ENCODE results near the gene MORC2.
A peak's percentile ranks its signal among the peaks of the same experiment; 100 is the strongest.

MORC2 gene

DNA sequence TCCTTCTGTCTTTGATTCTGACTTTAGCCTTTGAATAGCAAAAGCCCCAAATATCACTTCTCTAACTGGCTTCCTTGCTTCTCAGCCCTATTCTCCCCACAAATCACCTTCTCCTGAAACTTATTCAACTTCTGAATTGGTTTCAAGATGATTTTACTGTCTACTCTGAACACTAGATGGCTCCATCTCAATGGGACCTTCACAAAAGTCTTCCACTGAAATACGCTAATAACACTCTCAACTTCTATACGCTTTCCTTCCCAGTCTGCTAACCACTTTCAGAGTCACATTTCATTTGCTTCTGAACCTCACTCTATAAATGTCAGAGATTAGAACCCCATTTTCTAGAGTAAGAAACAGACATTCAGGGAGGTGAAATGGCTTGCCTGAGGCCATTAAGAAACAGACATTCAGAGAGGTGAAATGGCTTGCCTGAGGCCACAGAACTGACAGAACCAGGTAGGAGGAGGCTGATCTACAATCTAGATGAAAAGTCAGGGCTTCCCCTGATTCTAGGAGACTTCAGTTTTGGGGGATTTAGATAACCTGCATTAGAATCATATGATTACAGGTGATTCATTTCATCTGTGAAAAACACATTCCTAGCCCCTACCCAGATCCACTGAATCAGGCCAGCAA, 20.6 kb downstream of the MORC2 start:
- no peak for TF ChIP-seq ZC3H10 (CRISPR knock-in tag; IDR thresholded peaks at IDR 0.05)
- TF ChIP-seq, protein P1, sequence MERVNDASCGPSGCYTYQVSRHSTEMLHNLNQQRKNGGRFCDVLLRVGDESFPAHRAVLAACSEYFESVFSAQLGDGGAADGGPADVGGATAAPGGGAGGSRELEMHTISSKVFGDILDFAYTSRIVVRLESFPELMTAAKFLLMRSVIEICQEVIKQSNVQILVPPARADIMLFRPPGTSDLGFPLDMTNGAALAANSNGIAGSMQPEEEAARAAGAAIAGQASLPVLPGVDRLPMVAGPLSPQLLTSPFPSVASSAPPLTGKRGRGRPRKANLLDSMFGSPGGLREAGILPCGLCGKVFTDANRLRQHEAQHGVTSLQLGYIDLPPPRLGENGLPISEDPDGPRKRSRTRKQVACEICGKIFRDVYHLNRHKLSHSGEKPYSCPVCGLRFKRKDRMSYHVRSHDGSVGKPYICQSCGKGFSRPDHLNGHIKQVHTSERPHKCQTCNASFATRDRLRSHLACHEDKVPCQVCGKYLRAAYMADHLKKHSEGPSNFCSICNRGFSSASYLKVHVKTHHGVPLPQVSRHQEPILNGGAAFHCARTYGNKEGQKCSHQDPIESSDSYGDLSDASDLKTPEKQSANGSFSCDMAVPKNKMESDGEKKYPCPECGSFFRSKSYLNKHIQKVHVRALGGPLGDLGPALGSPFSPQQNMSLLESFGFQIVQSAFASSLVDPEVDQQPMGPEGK (CRISPR knock-in tag; IDR thresholded peaks at IDR 0.05; ENCODE audit: borderline replicate concordance) = no peak
- TF ChIP-seq PPARA (CRISPR knock-in tag; IDR thresholded peaks at IDR 0.05; ENCODE audit: borderline replicate concordance) = no peak
- no peak for TF ChIP-seq ZNF70 (CRISPR knock-in tag; IDR thresholded peaks at IDR 0.05)
- TF ChIP-seq ZFP30 (CRISPR knock-in tag; IDR thresholded peaks at IDR 0.05) = no peak
- TF ChIP-seq, protein P2, sequence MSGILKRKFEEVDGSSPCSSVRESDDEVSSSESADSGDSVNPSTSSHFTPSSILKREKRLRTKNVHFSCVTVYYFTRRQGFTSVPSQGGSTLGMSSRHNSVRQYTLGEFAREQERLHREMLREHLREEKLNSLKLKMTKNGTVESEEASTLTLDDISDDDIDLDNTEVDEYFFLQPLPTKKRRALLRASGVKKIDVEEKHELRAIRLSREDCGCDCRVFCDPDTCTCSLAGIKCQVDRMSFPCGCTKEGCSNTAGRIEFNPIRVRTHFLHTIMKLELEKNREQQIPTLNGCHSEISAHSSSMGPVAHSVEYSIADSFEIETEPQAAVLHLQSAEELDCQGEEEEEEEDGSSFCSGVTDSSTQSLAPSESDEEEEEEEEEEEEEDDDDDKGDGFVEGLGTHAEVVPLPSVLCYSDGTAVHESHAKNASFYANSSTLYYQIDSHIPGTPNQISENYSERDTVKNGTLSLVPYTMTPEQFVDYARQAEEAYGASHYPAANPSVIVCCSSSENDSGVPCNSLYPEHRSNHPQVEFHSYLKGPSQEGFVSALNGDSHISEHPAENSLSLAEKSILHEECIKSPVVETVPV (CRISPR knock-in tag; IDR thresholded peaks at IDR 0.05) = no peak
- TF ChIP-seq, protein P3, sequence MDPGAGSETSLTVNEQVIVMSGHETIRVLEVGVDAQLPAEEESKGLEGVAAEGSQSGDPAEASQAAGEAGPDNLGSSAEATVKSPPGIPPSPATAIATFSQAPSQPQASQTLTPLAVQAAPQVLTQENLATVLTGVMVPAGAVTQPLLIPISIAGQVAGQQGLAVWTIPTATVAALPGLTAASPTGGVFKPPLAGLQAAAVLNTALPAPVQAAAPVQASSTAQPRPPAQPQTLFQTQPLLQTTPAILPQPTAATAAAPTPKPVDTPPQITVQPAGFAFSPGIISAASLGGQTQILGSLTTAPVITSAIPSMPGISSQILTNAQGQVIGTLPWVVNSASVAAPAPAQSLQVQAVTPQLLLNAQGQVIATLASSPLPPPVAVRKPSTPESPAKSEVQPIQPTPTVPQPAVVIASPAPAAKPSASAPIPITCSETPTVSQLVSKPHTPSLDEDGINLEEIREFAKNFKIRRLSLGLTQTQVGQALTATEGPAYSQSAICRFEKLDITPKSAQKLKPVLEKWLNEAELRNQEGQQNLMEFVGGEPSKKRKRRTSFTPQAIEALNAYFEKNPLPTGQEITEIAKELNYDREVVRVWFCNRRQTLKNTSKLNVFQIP (CRISPR knock-in tag; IDR thresholded peaks at IDR 0.05; ENCODE audit: borderline replicate concordance, low read depth) = no peak
- no peak for TF ChIP-seq RARB (CRISPR knock-in tag; IDR thresholded peaks at IDR 0.05)
- TF ChIP-seq ISL1 (CRISPR knock-in tag; IDR thresholded peaks at IDR 0.05) = no peak
- no peak for TF ChIP-seq OSR1 (CRISPR knock-in tag; IDR thresholded peaks at IDR 0.05)
- no peak for TF ChIP-seq GLIS3 (CRISPR knock-in tag; IDR thresholded peaks at IDR 0.05)
- TF ChIP-seq ZNF565 (CRISPR knock-in tag; conservative IDR thresholded peaks at IDR 0.05; ENCODE audit: low read depth) = no peak
- no peak for TF ChIP-seq SNAI2 (CRISPR knock-in tag; IDR thresholded peaks at IDR 0.05)
- TF ChIP-seq, protein P4, sequence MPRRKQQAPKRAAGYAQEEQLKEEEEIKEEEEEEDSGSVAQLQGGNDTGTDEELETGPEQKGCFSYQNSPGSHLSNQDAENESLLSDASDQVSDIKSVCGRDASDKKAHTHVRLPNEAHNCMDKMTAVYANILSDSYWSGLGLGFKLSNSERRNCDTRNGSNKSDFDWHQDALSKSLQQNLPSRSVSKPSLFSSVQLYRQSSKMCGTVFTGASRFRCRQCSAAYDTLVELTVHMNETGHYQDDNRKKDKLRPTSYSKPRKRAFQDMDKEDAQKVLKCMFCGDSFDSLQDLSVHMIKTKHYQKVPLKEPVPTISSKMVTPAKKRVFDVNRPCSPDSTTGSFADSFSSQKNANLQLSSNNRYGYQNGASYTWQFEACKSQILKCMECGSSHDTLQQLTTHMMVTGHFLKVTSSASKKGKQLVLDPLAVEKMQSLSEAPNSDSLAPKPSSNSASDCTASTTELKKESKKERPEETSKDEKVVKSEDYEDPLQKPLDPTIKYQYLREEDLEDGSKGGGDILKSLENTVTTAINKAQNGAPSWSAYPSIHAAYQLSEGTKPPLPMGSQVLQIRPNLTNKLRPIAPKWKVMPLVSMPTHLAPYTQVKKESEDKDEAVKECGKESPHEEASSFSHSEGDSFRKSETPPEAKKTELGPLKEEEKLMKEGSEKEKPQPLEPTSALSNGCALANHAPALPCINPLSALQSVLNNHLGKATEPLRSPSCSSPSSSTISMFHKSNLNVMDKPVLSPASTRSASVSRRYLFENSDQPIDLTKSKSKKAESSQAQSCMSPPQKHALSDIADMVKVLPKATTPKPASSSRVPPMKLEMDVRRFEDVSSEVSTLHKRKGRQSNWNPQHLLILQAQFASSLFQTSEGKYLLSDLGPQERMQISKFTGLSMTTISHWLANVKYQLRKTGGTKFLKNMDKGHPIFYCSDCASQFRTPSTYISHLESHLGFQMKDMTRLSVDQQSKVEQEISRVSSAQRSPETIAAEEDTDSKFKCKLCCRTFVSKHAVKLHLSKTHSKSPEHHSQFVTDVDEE (CRISPR knock-in tag; IDR thresholded peaks at IDR 0.05) = no peak
- no peak for TF ChIP-seq CSDC2 (CRISPR knock-in tag; IDR thresholded peaks at IDR 0.05)
- no peak for TF ChIP-seq ZNF8 (CRISPR knock-in tag; IDR thresholded peaks at IDR 0.05)
- TF ChIP-seq ARNTL (CRISPR knock-in tag; IDR thresholded peaks at IDR 0.05; ENCODE audit: borderline replicate concordance, low read depth) = no peak
- ATAC-seq = peak; percentile 69; the same call in 2 of the 3 replicates

DNA sequence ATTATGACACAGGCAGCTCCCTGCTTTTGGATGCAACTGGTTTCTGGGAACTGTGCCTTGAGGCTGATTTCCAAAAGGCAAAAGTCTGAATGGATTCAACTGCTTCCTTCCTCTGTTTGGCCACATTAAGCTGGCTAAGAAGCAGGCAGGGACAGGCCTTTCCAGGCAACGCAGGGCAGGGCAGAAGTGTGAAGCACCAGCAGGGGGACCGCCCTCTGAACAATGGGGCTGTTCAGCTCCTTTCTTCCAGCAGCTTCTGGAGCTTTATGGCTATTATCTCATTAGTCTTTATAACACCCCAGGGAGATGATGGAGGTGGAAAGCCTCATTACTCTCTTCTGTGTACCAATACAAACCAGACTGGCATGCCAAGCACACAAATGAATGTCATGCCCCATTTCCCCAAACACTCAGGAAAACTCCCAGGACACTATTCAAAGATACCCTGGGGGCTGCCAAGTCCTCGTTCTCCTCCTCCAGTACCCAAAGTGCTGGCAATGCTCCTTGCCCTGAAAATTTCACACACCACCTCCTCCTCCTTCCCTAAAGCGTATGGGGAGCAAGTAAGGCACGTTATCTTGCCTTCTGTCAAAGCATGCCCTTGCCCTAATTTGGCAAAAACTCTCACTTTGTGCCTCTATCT, 21.3 kb downstream of the MORC2 start:
- no peak for ATAC-seq
- TF ChIP-seq ESRRG (CRISPR knock-in tag; IDR thresholded peaks at IDR 0.05) = no peak
- TF ChIP-seq, protein P5, sequence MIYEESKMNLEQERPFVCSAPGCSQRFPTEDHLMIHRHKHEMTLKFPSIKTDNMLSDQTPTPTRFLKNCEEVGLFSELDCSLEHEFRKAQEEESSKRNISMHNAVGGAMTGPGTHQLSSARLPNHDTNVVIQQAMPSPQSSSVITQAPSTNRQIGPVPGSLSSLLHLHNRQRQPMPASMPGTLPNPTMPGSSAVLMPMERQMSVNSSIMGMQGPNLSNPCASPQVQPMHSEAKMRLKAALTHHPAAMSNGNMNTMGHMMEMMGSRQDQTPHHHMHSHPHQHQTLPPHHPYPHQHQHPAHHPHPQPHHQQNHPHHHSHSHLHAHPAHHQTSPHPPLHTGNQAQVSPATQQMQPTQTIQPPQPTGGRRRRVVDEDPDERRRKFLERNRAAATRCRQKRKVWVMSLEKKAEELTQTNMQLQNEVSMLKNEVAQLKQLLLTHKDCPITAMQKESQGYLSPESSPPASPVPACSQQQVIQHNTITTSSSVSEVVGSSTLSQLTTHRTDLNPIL (CRISPR knock-in tag; IDR thresholded peaks at IDR 0.05; ENCODE audit: low read depth) = no peak
- TF ChIP-seq, protein P1 (CRISPR knock-in tag; IDR thresholded peaks at IDR 0.05; ENCODE audit: borderline replicate concordance) = no peak
- no peak for TF ChIP-seq PPARA (CRISPR knock-in tag; IDR thresholded peaks at IDR 0.05; ENCODE audit: borderline replicate concordance)
- no peak for TF ChIP-seq RARB (CRISPR knock-in tag; IDR thresholded peaks at IDR 0.05)
- no peak for TF ChIP-seq ZNF565 (CRISPR knock-in tag; conservative IDR thresholded peaks at IDR 0.05; ENCODE audit: low read depth)
- TF ChIP-seq TCF4 (CRISPR knock-in tag; IDR thresholded peaks at IDR 0.05; ENCODE audit: borderline replicate concordance) = no peak
- TF ChIP-seq, protein P2 (CRISPR knock-in tag; IDR thresholded peaks at IDR 0.05) = no peak
- TF ChIP-seq, protein P3 (CRISPR knock-in tag; IDR thresholded peaks at IDR 0.05; ENCODE audit: borderline replicate concordance, low read depth) = no peak
- no peak for TF ChIP-seq ZFP30 (CRISPR knock-in tag; IDR thresholded peaks at IDR 0.05)
- no peak for TF ChIP-seq ARNTL (CRISPR knock-in tag; IDR thresholded peaks at IDR 0.05; ENCODE audit: borderline replicate concordance, low read depth)
- TF ChIP-seq TOX (CRISPR knock-in tag; IDR thresholded peaks at IDR 0.05; ENCODE audit: borderline replicate concordance) = no peak
